ENCODE measurements around the gene ACTA1. TPM values are rescaled to one million over a fixed set of nuclear protein-coding genes. Genes with fewer than 3 reads are reported as not detected.

The ACTA1 gene
- polyA plus RNA-seq, 1 donor (not counting 4 experiments of a cell fraction or from before 2014, with no cell fraction given): 0.05 TPM

GRCh38 chr1:229466887-229467286 is 33.0 kb upstream of the ACTA1 start:
- Histone ChIP-seq H3K4me2 (ENCODE audit: control insufficient read depth, extremely low read depth, insufficient read depth, low read depth, low read length) (no peak overlapping the region), H2AFZ (ENCODE audit: control insufficient read depth, low read length) (no peak overlapping the region), H3K36me3 (ENCODE audit: control insufficient read depth in 2 of 2, extremely low read depth in 1 of 2, insufficient read depth in 2 of 2, low read length in 2 of 2) (peaks cover 17 to 21% of the 10 kb centered on the region in 2 experiments), H3K9ac (ENCODE audit: control insufficient read depth, extremely low read depth, insufficient read depth, low read length) (no peak overlapping the region), H3K9me1 (ENCODE audit: control insufficient read depth, extremely low read depth, insufficient read depth, low read length) (no peaks in the 10 kb centered on the region), H3K27me3 (ENCODE audit: control insufficient read depth, extremely low read depth, insufficient read depth, low read length) (no peaks in the 10 kb centered on the region), H3K9me3 (ENCODE audit: control insufficient read depth, low read depth, low read length) (no peaks in the 10 kb centered on the region), H3K4me3 (ENCODE audit: control insufficient read depth in 2 of 3, extremely low read depth in 1 of 3, insufficient read depth in 2 of 3, low read depth in 1 of 3, low read length in 3 of 3) (no peak overlapping the region), H3K27ac (ENCODE audit: control insufficient read depth, insufficient read depth, low read length) (no peak overlapping the region), H3K79me2 (ENCODE audit: control insufficient read depth, insufficient read depth, low read length) (no peaks in the 10 kb centered on the region), H3K4me1 (ENCODE audit: control insufficient read depth, extremely low read depth, insufficient read depth, low read length) (no peaks in the 10 kb centered on the region), H4K20me1 (ENCODE audit: control insufficient read depth, extremely low read depth, insufficient read depth, low read length) (no peaks in the 10 kb centered on the region)
- no peak for TF ChIP-seq EZH2 (IDR thresholded peaks at IDR 0.05; ENCODE audit: low read length)
- TF ChIP-seq, protein P1, sequence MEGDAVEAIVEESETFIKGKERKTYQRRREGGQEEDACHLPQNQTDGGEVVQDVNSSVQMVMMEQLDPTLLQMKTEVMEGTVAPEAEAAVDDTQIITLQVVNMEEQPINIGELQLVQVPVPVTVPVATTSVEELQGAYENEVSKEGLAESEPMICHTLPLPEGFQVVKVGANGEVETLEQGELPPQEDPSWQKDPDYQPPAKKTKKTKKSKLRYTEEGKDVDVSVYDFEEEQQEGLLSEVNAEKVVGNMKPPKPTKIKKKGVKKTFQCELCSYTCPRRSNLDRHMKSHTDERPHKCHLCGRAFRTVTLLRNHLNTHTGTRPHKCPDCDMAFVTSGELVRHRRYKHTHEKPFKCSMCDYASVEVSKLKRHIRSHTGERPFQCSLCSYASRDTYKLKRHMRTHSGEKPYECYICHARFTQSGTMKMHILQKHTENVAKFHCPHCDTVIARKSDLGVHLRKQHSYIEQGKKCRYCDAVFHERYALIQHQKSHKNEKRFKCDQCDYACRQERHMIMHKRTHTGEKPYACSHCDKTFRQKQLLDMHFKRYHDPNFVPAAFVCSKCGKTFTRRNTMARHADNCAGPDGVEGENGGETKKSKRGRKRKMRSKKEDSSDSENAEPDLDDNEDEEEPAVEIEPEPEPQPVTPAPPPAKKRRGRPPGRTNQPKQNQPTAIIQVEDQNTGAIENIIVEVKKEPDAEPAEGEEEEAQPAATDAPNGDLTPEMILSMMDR (optimal IDR thresholded peaks at IDR 0.05 in 1 of 3, IDR thresholded peaks at IDR 0.05 in 1 of 3, conservative IDR thresholded peaks at IDR 0.05 in 1 of 3; ENCODE audit: extremely low read depth in 1 of 3, insufficient read depth in 2 of 3, low read length in 3 of 3): no peak
- DNase-seq (ENCODE audit: low read depth, low spot score) (no peak), FAIRE-seq (no peak)
- dilution Hi-C loops (cut with MboI; ENCODE audit: extremely low pct_ligation_motif_present, low sequenced_read_pairs): no loop called here

GRCh38 chr1:229464672-229465071 is 30.8 kb upstream of the ACTA1 start:
- DNase-seq (ENCODE audit: low read depth, low spot score) (no peak), FAIRE-seq (no peak)
- Histone ChIP-seq H3K4me1 (ENCODE audit: control insufficient read depth, extremely low read depth, insufficient read depth, low read length) (no peaks in the 10 kb centered on the region), H3K9ac (ENCODE audit: control insufficient read depth, extremely low read depth, insufficient read depth, low read length) (no peak overlapping the region), H3K79me2 (ENCODE audit: control insufficient read depth, insufficient read depth, low read length) (no peaks in the 10 kb centered on the region), H3K4me3 (ENCODE audit: control insufficient read depth in 2 of 3, extremely low read depth in 1 of 3, insufficient read depth in 2 of 3, low read depth in 1 of 3, low read length in 3 of 3) (no peak overlapping the region), H3K4me2 (ENCODE audit: control insufficient read depth, extremely low read depth, insufficient read depth, low read depth, low read length) (no peak overlapping the region), H3K27me3 (ENCODE audit: control insufficient read depth, extremely low read depth, insufficient read depth, low read length) (no peaks in the 10 kb centered on the region), H3K27ac (ENCODE audit: control insufficient read depth, insufficient read depth, low read length) (no peak overlapping the region), H3K9me1 (ENCODE audit: control insufficient read depth, extremely low read depth, insufficient read depth, low read length) (no peaks in the 10 kb centered on the region), H2AFZ (ENCODE audit: control insufficient read depth, low read length) (no peak overlapping the region), H3K36me3 (ENCODE audit: control insufficient read depth in 2 of 2, extremely low read depth in 1 of 2, insufficient read depth in 2 of 2, low read length in 2 of 2) (peaks cover 18 to 22% of the 10 kb centered on the region in 2 experiments), H4K20me1 (ENCODE audit: control insufficient read depth, extremely low read depth, insufficient read depth, low read length) (no peaks in the 10 kb centered on the region), H3K9me3 (ENCODE audit: control insufficient read depth, low read depth, low read length) (no peaks in the 10 kb centered on the region)
- TF ChIP-seq EZH2 (IDR thresholded peaks at IDR 0.05; ENCODE audit: low read length): no peak
- TF ChIP-seq, protein P1 (optimal IDR thresholded peaks at IDR 0.05 in 1 of 3, IDR thresholded peaks at IDR 0.05 in 1 of 3, conservative IDR thresholded peaks at IDR 0.05 in 1 of 3; ENCODE audit: extremely low read depth in 1 of 3, insufficient read depth in 2 of 3, low read length in 3 of 3): no peak
- dilution Hi-C loops (cut with MboI; ENCODE audit: extremely low pct_ligation_motif_present, low sequenced_read_pairs): no loop called here
